B cell (primary cell): ENCODE data around the gene DDR2. TPM values are rescaled to one million over a fixed set of nuclear protein-coding genes. Genes with fewer than 3 reads are reported as not detected.

ENCODE experiments used
- ATAC-seq: fragments of 200-7000 bp; cut with Tn5 transposase; one replicate; pipeline ENCODE4 v1.10.0; 2021; ENCODE audit warnings: low read depth, mild to moderate bottlenecking, moderate number of reproducible peaks, moderate library complexity
- CTCF ChIA-PET: fragments of 350-600 bp; sonication (Branson Sonifier 250); formaldehyde crosslinking; loops from one replicate; lab custom pipeline; 2021; ENCODE audit warnings: antibody characterized with exemption, inconsistent platforms; lab: Charles Lee
- POLR2A ChIA-PET: fragments of 350-600 bp; sonication (Branson Sonifier 250); formaldehyde crosslinking; loops from one replicate; lab custom pipeline; 2021; ENCODE audit warnings: antibody characterized with exemption; lab: Charles Lee
- DNase-seq: peaks from one replicate; pipeline ENCODE4 v3.0.0; 2013
- H2AFZ ChIP-seq: 2 replicates; pipeline ENCODE4 v1.6.1; 2012; ENCODE audit warnings: mild to moderate bottlenecking, low read depth, low read length; ENCODE audit not compliant: insufficient read depth, poor library complexity, severe bottlenecking
- H3K27ac ChIP-seq, 2 donors: 1 replicate in 1 of 2; 2 replicates in 1 of 2; pipeline ENCODE4 v1.5.1; 2012 to 2013; ENCODE audit warnings: low read length in 2 of 2, mild to moderate bottlenecking in 2 of 2, moderate library complexity in 1 of 2
- H3K27me3 ChIP-seq, 4 experiments: fragments of 200-600 bp in 1 of 4; sonication (generic) in 1 of 4; replicated peaks in 1 of 4; 1 replicate in 2 of 4; 2 replicates in 2 of 4; pipeline versions ENCODE4 v1.6.1 to v1.7.0; 2013 to 2016; ENCODE audit warnings: low read length in 3 of 4, mild to moderate bottlenecking in 2 of 4, mixed read lengths in 1 of 4, moderate library complexity in 1 of 4; ENCODE audit not compliant: insufficient read depth in 4 of 4, control insufficient read depth in 3 of 4; ENCODE audit errors: control extremely low read depth in 1 of 4
- H3K36me3 ChIP-seq, 2 experiments: replicated peaks in 1 of 2; 1 replicate in 1 of 2; 2 replicates in 1 of 2; pipeline versions ENCODE4 v1.6.1 to v1.7.1; 2013; ENCODE audit warnings: low read length in 1 of 2; ENCODE audit not compliant: insufficient read depth in 2 of 2, control insufficient read depth in 1 of 2; ENCODE audit errors: control extremely low read depth in 1 of 2, extremely low read depth in 1 of 2
- H3K4me1 ChIP-seq, 2 donors: fragments of 200-600 bp in 1 of 2; sonication (generic) in 1 of 2; 1 replicate in 1 of 2; 2 replicates in 1 of 2; pipeline versions ENCODE4 v1.5.1 to v1.6.1; 2013 to 2017; ENCODE audit warnings: low read length in 2 of 2; ENCODE audit not compliant: control insufficient read depth in 2 of 2, insufficient read depth in 2 of 2
- H3K4me2 ChIP-seq: replicated peaks from 2 replicates; pipeline ENCODE3; 2012; ENCODE audit warnings: mild to moderate bottlenecking, low read depth, low read length; ENCODE audit not compliant: poor library complexity, severe bottlenecking
- H3K4me3 ChIP-seq, 5 experiments: fragments of 200-600 bp in 1 of 5; sonication (generic) in 1 of 5; 1 replicate in 3 of 5; 2 replicates in 2 of 5; pipeline versions ENCODE4 v1.5.1 to v1.7.0; 2011 to 2016; ENCODE audit warnings: low read length in 4 of 5, mild to moderate bottlenecking in 4 of 5, low read depth in 2 of 5, control low read depth in 1 of 5, moderate library complexity in 1 of 5; ENCODE audit not compliant: insufficient read depth in 1 of 5; ENCODE audit errors: control extremely low read depth in 1 of 5, extremely low read depth in 1 of 5
- H3K79me2 ChIP-seq: fragments of 200-600 bp; sonication (generic); one replicate; pipeline ENCODE4 v1.6.0; 2016; ENCODE audit warnings: low read length; ENCODE audit not compliant: control insufficient read depth, insufficient read depth
- H3K9ac ChIP-seq: fragments of 200-600 bp; sonication (generic); 2 replicates; pipeline ENCODE4 v1.6.1; 2017; ENCODE audit warnings: mild to moderate bottlenecking, low read length, moderate library complexity
- H3K9me3 ChIP-seq, 3 donors: one replicate each; pipeline versions ENCODE4 v1.6.1 to v1.7.1; 2013; ENCODE audit warnings: low read length in 2 of 3; ENCODE audit not compliant: control insufficient read depth in 2 of 3, insufficient read depth in 1 of 3; ENCODE audit errors: control extremely low read depth in 1 of 3
- H4K20me1 ChIP-seq: 2 replicates; pipeline ENCODE4 v1.6.0; 2012; ENCODE audit warnings: mild to moderate bottlenecking, low read length; ENCODE audit not compliant: insufficient read depth, control insufficient read depth, poor library complexity, severe bottlenecking
- H3K27ac Mint-ChIP-seq: one replicate; pipeline ENCODE4 v1.8.0; 2021; ENCODE audit warnings: mixed read lengths
- H3K27me3 Mint-ChIP-seq: one replicate; pipeline ENCODE4 v1.8.0; 2021; ENCODE audit warnings: mixed read lengths
- H3K4me1 Mint-ChIP-seq: one replicate; pipeline ENCODE4 v1.8.0; 2021; ENCODE audit warnings: mixed read lengths
- H3K4me3 Mint-ChIP-seq: one replicate; pipeline ENCODE4 v1.8.0; 2021; ENCODE audit warnings: mixed read lengths
- H3K9me3 Mint-ChIP-seq: one replicate; pipeline ENCODE4 v1.8.0; 2022; ENCODE audit warnings: mixed read lengths; ENCODE audit not compliant: insufficient read depth
- EZH2 ChIP-seq: IDR thresholded peaks from 2 replicates; pipeline ENCODE4 v1.6.1; 2012; ENCODE audit warnings: borderline replicate concordance, low read depth, mild to moderate bottlenecking, moderate library complexity, low read length; ENCODE audit not compliant: insufficient read depth, poor library complexity, severe bottlenecking
- WGBS: methylation state at CpG from one replicate; pipeline ENCODE4 v1.1.5; 2013; ENCODE audit warnings: missing lambda C conversion rate; ENCODE audit not compliant: insufficient coverage; 5-methylcytosine and 5-hydroxymethylcytosine counted together
- intact Hi-C: fragments of 100-400 bp; cut with micrococcal nuclease; formaldehyde crosslinking; loops from one replicate; pipeline ENCODE4 v1.10.0; 2022
- polyA plus RNA-seq: library from polyadenylated mRNA; depleted of rRNA; stranded (reverse); fragments of >200 nt; gene quantifications from 2 replicates; pipeline ENCODE4 v1.2.3, GENCODE V29; 2012
- total RNA-seq, 2 donors: library from RNA; stranded (reverse); fragments of 120-200 nt in 1 of 2; gene quantifications; 1 replicate in 1 of 2; 2 replicates in 1 of 2; pipeline versions ENCODE4 v1.2.3 to v1.2.4, GENCODE V29; 2013 to 2022
- TF ChIP-seq, protein P1 (sequence below): fragments of 200-600 bp; IDR thresholded peaks from one replicate; pipeline ENCODE4 v1.8.0; 2022; ENCODE audit warnings: antibody characterized with exemption, mild to moderate bottlenecking

Gene DDR2
- total and polyA plus RNA-seq, 2 donors (not counting 1 experiment from before 2014, with no cell fraction given) = 0.12 to 0.24 TPM

DNA sequence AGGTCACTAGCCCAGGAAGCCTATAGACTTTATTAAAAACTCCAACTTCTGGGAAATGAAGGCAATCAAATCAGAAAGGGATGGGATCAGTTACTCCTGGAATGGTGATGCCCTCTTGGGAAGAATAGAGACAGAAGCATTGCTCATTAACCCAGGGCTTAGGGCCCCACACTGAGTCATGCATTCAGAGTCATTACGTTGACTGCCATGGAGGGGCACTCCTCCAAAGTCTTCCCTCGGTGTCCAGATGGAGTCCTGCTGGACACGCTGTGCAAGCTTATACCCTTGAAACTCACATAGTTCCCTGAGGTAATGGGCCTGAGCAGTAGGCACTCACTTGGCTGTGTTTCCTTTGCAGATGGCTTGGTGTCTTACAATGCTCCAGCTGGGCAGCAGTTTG, 123.0 kb downstream of the DDR2 start:
- Mint-ChIP-seq H3K27me3 (peaks cover 3% of the 10 kb centered on the region), H3K4me1 (no peaks in the 10 kb centered on the region)
- POLR2A ChIA-PET = no interaction called here

DNA sequence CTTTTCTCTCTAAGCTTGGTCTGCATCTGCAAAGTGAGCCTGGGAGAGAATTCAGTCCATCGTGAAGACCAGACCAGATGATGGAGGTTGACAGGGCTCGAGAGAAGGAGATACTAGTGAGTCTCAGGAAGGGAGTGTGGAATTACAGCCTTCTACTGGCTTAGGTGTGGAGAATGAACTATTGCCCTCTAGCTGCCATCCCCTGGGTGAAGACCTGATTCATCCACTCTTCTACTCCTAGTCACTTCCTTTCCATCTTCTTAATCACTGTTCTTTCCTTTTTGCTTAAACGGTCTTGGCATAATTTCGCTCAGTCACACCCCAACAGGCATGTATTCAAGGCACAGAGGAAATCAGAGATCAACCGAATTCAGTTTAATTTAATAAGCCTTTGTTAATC, 124.3 kb downstream of the DDR2 start:
- Histone ChIP-seq H3K79me2 (no peaks in the 10 kb centered on the region), H3K4me1 (no peaks in the 10 kb centered on the region), H3K4me3 (no peak overlapping the region), H3K9ac (no peak overlapping the region), H3K27ac (no peak overlapping the region), H3K27me3 (no peaks in the 10 kb centered on the region), H4K20me1 (no peaks in the 10 kb centered on the region), H3K9me3 (no peaks in the 10 kb centered on the region), H3K36me3 (no peaks in the 10 kb centered on the region), H2AFZ (no peak overlapping the region), H3K4me2 (no peak overlapping the region)
- CTCF ChIA-PET = no interaction called here
- intact Hi-C loops = no loop called here
- H3K9me3 Mint-ChIP-seq = no peaks in the 10 kb centered on the region
- no peak overlapping the region for H3K27ac Mint-ChIP-seq
- DNase-seq (no peak), ATAC-seq (no peak)
- H3K4me3 Mint-ChIP-seq = no peak overlapping the region
- TF ChIP-seq EZH2 = no peak
- TF ChIP-seq, protein P1, sequence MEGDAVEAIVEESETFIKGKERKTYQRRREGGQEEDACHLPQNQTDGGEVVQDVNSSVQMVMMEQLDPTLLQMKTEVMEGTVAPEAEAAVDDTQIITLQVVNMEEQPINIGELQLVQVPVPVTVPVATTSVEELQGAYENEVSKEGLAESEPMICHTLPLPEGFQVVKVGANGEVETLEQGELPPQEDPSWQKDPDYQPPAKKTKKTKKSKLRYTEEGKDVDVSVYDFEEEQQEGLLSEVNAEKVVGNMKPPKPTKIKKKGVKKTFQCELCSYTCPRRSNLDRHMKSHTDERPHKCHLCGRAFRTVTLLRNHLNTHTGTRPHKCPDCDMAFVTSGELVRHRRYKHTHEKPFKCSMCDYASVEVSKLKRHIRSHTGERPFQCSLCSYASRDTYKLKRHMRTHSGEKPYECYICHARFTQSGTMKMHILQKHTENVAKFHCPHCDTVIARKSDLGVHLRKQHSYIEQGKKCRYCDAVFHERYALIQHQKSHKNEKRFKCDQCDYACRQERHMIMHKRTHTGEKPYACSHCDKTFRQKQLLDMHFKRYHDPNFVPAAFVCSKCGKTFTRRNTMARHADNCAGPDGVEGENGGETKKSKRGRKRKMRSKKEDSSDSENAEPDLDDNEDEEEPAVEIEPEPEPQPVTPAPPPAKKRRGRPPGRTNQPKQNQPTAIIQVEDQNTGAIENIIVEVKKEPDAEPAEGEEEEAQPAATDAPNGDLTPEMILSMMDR = no peak
- WGBS = 80% methylated on average over 1 of the region's 5 CpGs
- peaks cover 3% of the 10 kb centered on the region for H3K27me3 Mint-ChIP-seq
- no peaks in the 10 kb centered on the region for H3K4me1 Mint-ChIP-seq
- POLR2A ChIA-PET = no interaction called here

More for the DNA sequence above, 123.0 kb downstream of the DDR2 start:
- Histone ChIP-seq H3K9ac (no peak overlapping the region), H3K27me3 (no peaks in the 10 kb centered on the region), H3K9me3 (no peaks in the 10 kb centered on the region), H3K27ac (no peak overlapping the region), H3K4me3 (no peak overlapping the region), H3K4me2 (no peak overlapping the region), H2AFZ (no peak overlapping the region), H3K79me2 (no peaks in the 10 kb centered on the region), H4K20me1 (no peaks in the 10 kb centered on the region), H3K4me1 (no peaks in the 10 kb centered on the region), H3K36me3 (no peaks in the 10 kb centered on the region)
- Mint-ChIP-seq H3K9me3 (no peaks in the 10 kb centered on the region), H3K4me3 (no peak overlapping the region), H3K27ac (no peak overlapping the region)
- 90% methylated on average over 3 of the region's 3 CpGs for WGBS
- no peak for TF ChIP-seq EZH2
- TF ChIP-seq, protein P1 = no peak
- ATAC-seq = no peak
- no peak for DNase-seq
- CTCF ChIA-PET = no interaction called here
- intact Hi-C loops = no loop called here
